Measurements from ENCODE around the gene AP1B1.
"Not testable (repeated sequence)": the region's sequence is repeated elsewhere in the genome, so short reads cannot be mapped to it uniquely, and the experiment has no call there.

The AP1B1 gene

DNA sequence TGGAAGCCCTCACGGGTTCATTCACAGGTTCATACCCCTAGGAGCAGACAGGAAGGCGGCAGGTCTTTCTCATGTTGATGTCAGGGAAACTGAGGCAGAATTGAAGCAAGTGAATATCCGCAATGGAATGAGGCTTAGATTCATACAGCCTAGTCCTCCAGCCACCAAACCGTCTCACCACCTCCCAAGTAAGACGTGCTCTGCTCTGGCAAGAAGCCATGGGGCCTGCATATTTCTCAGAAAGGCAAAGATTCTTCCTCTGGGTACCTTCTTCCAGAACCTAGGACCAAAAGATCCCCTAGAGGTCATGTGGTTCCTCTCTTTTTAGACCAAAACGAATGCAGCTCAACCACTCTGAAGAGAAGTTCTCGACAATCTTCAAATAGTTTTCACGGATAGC lies 1.7 kb downstream of the AP1B1 start:
- no peak for DNase-seq (ENCODE audit: low read depth)

DNA sequence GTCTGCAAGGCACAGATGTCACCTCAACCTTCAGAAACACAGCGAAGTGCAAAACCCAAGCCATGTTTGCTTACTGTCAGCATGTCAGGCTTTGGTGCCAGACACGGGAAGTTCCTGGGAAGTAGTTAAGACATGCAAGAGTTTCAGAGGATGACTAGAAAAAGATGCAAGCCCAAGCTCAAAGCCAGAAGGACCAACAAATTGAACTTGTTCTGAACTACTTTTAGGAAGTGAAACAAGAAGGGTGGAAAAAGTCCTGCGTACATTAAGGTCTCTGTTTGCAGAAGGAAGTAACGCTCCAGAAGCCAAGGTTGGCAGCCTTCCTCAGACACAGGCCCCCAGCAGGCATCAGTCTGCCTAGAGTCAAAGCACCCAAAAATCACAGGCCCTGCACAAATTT lies 2.6 kb downstream of the AP1B1 start:
- no peak for DNase-seq (ENCODE audit: low read depth)

DNA sequence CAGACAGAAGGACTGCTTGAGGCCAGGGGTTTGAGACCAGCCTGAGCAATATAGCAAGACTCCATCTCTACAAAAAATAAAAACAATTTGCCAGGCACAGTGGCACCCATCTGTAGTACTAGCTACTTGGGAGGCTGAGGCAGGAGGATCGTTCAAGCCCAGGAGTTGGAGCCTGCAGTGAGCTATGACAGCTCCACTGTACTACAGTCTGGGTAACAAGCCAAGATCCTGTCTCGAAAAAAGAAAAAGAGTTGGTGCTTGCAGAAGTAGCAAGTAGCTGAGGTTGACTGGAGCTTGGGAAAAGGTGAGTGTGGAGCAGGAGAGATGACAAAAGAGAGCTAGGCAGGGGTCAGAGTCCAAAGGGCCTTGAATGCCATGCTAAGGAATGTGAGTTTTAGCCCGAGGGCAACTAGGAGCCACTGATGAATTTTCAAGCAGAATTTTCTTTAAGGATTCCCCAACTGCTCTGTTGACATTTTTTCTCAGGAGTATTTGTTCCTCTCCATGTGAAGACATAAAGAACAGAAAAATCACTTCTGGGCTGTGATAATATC lies 3.1 kb downstream of the AP1B1 start:
- DNase-seq (ENCODE audit: low read depth): no peak

DNA sequence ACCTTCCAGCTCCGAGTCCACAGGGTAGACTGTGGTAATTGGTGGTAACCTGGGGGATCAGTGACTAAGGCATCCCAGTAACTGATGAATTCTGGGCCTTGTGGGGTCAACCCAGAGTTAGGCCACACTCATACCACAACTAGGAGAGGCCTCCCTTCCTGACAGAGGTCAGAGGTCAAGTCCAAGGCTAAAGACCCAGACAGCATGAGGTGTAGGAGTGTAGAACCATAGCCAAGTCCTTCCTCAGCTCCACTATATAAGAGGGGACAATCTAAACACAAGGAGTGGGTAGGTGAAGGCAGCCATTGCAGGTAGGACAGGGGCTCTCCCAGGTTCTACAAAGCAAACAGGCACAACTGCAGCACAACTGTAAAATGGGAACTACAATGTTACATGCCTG lies 4.6 kb downstream of the AP1B1 start:
- DNase-seq (ENCODE audit: low read depth): no peak

DNA sequence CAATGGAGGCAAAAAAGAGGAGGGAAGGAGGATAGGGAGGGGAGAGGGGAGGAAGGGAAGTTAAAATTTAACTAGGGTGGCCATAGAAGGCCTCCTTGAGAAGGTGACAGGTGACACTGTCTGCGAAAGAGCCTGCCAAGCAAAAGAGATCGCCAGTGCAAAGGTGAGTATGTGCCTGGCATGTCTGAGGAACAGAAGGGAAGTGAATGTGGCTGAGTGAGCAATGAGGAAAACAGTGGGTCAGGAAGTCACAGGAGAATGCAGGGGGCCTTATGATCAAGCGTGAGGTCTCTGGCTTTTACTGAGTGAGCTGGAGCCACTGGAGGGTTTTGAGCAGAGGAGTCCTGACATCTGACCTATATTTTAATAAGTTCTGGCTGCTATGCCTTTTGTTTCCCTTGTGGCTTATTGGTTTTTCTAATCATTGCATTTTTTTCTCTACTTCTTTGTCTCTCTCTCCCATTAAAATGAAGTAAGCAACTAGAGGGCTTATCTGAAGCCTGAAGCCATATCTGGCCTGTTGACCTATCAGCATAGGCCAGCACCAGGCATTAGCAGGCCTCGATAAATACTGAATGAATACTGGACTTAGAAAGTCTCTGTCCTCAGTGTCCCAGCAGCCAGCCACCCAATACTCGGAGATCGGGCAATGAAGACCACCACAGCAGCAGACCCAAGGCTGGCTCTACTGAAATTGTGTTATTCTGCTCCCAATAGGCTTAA lies 5.6 kb downstream of the AP1B1 start:
- no peak for DNase-seq (ENCODE audit: low read depth)

DNA sequence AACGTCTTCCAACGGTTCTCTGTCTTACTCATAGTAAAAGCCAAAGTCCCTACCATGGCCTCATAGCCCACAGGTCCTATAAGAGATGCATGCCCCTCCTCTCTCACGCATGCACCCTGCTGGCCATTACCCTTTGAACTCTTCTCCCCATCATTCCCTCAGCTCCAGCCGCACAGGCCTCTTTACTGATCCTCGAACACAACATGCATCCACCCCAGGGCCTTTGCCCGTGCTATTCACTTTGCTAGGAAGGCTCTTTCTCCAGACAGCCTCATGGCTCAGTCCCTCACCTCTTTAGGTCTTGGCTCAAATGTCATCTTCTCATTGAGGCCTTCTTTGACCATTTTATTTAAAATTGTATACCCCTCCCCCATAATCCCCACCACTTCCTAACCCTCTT lies 7.5 kb downstream of the AP1B1 start:
- no peak for DNase-seq (ENCODE audit: low read depth)

DNA sequence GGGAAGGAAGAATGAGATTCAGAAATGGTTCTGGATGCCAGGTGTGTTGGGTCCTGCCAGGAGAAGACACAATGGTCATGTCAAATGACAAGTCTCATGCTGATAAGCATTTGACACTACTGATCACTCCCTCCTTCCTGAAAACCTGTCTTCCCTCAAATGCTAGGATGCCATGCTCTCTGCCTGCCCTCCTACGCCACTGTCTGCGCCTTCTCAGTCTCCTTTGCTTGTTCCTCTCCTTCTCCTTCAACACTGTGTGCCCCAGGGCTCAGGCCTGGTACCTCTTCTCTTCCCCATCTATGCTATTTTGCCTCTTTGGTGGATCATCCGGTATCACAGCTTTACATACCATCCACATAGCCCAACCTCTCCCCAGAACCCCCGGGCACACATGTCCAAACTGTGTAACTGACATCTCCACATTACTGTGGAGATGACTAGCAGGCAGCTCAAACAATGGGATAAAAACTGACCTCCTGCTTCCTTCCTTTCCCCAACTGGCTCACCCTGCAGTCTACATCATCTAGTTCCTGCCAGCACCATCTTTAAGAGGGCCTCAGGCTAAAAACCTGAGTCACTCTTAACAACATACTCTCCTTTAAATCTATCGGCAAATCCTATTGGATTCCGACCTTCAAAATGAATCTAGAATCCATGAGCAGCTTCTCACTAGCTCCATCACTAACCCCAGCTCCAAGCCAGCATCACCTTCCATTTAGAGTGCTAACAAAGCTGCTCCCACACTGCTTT lies 8.2 kb downstream of the AP1B1 start:
- no peak for DNase-seq (ENCODE audit: low read depth)

DNA sequence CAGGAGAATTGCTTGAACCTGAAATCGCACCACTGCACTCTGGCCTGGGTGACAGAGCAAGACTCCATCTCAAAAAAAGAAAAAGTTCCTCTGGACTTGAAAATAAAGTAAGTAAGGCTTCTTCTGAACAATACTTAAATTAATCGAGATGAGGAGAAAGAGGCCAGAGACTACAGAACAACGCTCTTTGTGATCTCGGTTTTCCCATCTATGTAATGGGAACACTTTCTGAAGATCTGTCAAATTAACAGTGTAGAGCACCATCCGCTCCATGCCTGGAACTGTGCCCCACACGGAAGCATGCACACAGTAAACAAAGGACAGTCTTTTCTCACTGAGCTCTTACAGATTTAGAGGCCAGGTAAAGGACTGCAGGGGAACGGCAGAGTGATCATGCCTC lies 9.1 kb downstream of the AP1B1 start:
- no peak for DNase-seq (ENCODE audit: low read depth)

DNA sequence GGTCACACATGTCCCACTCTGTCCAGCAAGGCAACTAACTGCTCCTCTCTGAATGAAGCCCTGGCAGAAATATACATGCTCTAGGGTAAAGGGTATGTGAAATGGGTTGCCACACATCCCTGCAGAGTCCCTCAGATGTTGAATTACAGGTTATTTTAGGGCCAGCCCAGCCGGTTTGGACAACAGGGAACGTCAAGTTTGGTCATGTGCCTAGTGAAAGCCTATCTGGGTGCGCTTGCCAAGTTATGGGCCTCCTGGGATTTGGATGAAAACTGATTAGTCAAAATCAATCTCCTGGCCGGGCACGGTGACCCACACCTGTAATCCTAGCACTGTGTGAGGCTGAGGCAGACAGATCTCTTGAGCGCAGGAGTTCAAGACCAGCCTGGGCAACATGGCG lies 10.4 kb downstream of the AP1B1 start:
- DNase-seq (ENCODE audit: low read depth): no peak

DNA sequence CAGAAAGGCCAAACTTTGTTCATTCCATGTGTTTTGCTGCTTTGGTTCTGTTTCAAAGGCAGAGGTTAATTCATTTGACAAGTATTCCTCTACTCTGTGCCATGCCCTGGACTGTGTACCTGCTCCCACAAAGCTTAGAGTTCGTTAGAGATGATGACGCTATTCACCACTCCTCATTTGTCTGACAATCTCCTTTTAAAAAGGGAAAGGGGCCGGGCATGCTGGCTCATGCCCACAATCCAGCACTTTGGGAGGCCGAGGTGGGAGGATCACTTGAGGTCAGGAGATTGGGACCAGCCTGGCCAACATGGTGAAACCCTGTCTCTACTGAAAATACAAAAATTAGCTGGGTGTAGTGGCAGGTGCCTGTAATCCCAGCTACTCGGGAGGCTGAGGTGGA lies 11.7 kb downstream of the AP1B1 start:
- not testable (repeated sequence) for DNase-seq (ENCODE audit: low read depth)

DNA sequence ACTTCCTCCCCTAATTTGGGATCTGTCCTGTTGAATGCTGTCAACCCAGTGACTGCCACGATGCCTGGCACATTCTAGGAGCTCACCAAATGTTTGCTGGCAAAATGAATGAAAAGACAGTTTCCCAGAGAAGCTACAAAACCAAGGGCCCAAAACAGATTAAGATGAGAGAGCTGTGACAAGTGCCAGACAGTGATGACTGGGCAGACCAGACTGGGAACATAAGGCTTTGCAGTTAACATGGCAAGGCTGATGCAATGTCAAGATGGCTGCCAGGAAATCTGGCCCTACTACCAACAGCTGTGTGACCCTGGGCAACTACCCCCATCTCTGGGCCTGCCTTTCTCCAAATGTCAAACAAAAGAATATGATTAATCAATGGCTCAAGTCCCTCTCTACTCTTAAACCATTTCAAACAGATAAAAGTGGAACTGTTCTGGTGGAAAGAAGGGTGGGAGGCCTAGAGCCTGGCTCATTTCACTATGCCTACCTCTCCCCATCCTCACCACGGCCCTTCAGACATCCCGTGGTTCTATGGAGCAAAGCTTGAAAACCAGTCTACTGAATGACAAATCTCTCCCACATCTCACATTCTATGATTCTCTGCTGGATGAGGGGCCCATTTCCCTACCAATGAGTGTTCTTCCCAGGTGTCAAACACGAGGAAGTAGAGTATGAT lies 12.8 kb downstream of the AP1B1 start:
- no peak for DNase-seq (ENCODE audit: low read depth)

DNA sequence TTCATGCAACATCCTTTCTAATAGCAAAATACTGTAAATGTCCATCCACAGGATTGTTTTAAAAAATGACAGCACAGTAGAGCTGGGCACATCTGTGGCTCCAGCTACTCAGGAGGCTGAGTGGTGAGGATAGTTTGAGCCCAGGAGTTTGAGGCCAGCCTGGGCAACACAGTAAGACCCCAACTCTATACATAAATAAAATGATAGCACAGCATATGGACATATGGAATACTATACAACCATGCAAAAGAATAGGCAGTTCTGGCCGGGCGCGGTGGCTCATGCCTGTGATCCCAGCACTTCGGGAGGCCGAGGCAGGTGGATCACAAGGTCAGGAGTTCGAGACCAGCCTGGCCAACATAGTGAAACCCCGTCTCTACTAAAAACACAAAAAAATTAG lies 13.6 kb downstream of the AP1B1 start:
- not testable (repeated sequence) for DNase-seq (ENCODE audit: low read depth)

DNA sequence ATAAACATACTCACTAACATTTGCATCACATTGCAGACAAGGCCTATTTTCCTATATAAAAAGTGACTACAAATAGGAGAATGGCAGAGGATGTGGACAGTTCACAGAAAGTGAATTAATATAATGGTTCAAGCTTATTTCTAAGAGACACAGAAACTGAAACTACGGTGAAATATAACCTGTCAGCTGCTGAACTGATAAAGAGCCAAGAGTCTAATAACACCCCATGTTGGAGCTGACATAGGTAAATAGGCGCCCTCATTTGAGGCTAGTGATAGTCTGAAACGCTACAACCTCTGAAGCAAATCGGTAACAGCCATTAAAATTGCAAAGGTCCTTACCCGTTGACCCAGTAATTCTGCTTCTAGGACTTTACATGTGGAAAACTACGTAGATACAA lies 14.0 kb downstream of the AP1B1 start:
- DNase-seq (ENCODE audit: low read depth): no peak

DNA sequence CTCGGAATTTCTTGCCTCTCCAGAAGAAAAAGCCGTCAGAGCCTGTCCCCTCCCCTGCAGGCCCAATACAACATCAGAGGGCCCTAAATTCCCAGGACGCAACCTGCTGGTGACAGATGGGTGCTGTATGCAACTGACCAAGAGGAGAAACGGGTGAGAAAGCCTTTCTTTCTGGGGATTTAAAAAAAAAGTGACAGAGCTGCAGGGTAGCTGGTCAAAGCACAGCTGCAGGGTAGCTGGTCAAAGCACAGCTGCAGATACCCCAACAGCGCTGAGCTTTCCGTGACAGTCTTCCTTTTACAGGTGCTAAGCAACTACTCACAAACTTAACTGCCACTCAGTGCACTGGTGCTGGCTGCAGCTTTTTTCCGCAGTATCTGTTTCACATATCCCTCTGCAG lies 17.8 kb downstream of the AP1B1 start:
- no peak for DNase-seq (ENCODE audit: low read depth)

DNA sequence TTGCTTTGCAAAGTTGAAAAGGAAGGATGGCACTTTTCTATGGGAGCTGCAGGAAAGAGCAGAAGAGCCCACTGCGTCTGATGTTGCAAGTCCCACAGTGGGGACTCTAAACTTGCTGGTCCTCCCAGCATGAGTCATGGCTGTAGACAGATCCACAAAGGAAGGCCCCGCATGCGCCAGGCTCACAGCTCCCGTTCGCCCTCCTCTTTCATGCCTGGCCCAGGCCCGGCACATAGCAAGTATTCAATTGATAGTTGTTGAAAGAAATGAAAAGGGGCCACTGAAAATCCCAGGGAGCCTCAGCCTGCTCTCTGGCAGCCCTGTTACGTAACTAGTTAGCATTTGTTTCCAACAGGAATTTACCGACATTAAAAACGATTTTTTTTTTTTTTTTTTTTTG lies 18.9 kb downstream of the AP1B1 start:
- no peak for DNase-seq (ENCODE audit: low read depth)

DNA sequence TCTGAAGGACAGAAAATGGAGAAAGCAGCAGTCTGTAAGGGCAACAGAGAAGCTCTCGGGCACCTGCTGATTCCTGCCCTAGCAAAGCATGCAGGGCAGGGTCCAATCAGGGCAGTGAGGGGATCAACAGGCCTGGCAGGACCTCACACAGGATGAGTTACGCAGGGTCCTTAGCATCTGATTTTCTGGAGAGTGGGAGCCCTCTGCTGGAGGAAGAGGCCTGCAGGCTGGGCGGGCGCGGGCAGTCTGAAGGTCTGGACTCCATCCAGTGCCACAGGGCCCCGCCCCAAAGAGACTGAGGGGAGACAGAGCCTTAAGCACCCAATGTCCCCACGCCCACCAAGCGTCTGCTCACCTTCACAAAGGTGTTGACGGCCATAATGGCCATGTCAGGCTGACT lies 28.9 kb downstream of the AP1B1 start:
- DNase-seq (ENCODE audit: low read depth): no peak

DNA sequence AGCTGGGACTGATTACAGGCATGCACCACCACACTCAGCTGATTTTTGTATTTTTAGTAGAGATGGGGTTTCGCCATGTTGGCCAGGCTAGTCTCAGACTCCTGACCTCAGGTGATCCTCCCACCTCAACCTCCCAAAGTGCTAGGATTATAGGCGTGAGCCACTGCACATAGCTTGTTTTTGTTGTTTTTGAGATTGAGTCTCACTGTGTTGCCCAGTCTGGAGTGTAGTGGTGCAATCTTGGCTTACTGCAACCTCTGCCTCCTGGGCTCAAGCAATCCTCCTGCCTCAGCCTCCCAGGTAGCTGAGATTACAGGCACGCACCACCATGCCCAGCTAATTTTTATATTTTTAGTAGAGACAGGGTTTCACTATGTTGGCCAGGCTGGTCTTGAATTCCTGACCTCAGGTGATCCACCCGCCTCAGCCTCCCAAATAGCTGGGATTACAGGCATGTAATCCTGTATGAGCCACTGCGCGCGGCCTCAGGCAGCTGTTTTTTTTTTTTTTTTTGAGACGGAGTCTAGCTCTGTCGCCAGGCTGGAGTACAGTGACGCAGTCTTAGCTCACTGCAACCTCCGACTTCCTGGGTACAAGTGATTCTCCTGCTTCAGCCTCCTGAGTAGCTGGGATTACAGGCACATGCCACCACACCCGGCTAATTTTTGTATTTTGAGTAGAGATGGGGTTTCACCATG lies 31.0 kb downstream of the AP1B1 start:
- DNase-seq (ENCODE audit: low read depth): not testable (repeated sequence)

DNA sequence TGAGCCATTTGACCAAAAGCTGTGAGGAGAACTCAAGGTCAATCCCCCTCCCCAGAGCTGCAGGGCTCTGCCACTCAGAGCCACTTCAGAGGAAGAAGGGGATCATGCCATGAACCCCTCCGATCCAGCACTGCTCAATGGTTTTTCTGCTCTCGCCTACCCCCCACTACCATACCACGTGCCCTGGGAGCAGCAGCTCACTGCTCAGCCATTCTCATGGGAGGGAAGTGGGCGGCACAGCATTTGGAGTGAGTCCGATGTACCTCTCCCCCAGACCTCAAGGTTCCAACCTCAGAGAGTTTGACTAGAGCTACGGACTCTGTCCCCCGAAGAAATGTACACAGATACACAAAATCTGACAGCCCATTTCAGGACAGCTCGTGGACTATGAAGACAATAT lies 34.5 kb downstream of the AP1B1 start:
- no peak for DNase-seq (ENCODE audit: low read depth)

DNA sequence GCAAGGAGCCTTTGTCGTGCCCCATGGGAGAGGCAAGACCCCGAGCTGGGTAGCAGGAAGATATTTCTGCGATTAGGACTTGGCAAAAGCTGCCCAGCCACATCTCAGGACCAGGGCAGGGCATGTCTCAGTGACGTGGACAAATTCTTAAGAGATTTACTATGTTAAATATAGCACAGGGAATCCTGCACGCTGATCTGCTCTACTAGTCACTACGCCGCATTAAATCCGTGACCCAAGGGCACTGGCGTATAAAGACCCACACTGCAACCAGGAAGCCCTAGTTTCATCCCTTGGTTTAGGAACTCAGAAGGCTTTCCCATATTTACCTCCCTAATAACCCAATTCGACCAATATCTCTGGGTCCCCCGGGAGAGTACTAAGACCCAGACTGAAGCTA lies 35.1 kb downstream of the AP1B1 start:
- DNase-seq (ENCODE audit: low read depth): no peak

DNA sequence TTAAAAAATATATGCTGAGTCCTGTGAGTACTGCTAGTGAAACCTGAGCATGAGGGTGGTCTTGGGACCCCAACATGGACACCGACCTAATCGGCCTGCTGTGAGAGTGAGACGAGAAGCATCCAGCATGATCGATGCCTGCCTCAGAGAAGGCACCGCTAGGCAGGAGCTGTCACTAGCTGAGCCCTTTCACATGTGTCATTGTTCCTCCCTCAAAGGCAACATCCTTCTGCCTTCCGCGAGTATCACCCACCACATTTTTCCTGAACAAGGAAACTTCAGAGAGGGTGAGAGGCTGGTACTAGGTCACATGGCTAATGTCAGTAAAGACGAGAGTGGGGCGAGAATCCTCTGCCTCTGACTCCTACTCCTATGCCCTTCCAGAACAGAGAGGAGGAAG lies 35.6 kb downstream of the AP1B1 start:
- DNase-seq (ENCODE audit: low read depth): no peak

DNA sequence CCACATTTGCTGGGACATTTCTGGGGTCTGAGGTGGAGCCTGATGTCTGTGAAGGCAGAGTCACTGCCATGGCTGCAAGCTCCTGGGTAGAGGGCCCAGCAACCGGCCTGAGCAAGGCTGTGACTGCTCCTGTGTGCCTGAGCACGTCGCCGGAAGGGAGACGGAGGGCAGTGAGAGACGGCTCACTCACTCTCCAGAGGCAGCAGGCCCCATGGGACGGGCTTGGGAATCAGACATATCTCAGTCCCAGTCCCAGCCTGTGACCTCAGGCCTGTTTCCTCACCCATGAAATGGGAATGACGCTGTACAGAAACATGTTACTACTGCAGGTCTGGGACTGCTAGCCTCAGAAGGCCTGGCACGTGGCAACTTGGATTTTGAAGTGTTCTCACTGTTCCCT lies 36.5 kb downstream of the AP1B1 start:
- no peak for DNase-seq (ENCODE audit: low read depth)

DNA sequence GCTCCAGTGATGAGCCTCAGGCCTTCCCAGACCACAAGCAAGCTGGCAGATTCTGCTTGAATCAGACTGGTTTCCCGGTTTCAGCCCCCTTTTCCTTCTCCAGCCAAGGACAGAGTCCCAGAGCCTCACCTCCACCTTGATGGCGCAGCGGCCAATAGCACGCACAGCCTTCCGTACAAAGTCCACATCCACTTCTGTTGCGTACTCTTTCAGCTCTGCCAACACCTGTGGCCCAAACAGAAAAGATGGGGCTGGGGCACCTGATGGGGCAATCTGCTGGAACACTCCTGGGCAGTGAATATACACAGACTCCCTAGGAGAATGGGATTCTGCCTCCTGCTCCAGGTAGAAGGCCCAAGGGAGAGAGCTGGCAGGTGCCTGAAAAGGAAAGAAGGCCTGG lies 37.3 kb downstream of the AP1B1 start:
- no peak for DNase-seq (ENCODE audit: low read depth)
